ENCODE measurements around the gene TXNIP. TPM values are rescaled to one million over a fixed set of nuclear protein-coding genes. Genes with fewer than 3 reads are reported as not detected.

Gene TXNIP
- total and polyA plus RNA-seq, 12 donors: 202 to 2,069 (median 743) TPM

DNA sequence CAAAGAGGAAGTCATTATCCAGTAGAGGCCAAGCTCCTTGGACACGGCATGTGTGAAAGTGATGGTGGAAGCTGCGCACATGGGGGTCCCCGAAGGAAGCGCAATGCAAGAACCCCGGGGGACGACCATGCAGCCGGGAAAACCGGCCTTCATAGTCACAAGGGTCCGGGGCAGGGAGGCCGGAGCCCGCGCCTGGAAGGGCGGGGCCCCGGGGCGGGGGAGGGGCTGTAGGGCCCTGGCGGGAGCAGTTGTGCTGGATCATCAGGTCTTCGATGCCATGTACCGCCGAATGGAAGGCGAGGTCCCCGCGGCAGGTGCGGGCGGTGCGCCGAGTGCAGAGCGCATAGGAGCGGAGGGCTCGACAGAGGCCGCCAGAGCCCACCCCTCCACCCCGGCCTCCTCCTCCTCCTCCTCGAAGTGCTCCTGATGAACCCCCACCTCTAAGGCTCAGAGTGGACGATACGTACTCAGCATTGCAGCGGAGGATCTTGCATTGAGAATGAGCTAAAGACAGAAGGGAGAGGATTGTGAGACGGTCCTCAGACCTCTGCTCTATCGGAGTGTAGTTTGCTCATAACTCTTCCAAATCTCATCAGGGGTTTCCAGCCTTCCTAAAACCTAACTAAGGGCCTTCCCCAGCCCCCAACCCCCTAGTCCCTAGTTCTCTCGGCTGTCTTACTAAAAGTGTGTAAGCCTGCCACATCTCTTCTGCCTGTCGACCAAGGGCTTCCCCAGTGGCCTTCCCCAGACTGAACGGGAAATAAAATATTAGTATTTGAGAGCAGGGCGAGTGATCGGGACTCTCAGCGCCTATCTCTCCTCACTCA lies 23.1 kb upstream of the TXNIP start:
- Histone ChIP-seq H3K27ac (no peak overlapping the region), H3K27me3 (peaks cover 15% of the 10 kb centered on the region), H3K4me1 (replicated peaks in 1 of 2) (no peaks in the 10 kb centered on the region), H3K9me3 (replicated peaks in 1 of 3) (no peaks in the 10 kb centered on the region), H3K4me3 (peak overlapping the region in 1 of 4 donors; percentile 11), H3K36me3 (replicated peaks in 1 of 2) (no peaks in the 10 kb centered on the region)
- TF ChIP-seq, protein P1, sequence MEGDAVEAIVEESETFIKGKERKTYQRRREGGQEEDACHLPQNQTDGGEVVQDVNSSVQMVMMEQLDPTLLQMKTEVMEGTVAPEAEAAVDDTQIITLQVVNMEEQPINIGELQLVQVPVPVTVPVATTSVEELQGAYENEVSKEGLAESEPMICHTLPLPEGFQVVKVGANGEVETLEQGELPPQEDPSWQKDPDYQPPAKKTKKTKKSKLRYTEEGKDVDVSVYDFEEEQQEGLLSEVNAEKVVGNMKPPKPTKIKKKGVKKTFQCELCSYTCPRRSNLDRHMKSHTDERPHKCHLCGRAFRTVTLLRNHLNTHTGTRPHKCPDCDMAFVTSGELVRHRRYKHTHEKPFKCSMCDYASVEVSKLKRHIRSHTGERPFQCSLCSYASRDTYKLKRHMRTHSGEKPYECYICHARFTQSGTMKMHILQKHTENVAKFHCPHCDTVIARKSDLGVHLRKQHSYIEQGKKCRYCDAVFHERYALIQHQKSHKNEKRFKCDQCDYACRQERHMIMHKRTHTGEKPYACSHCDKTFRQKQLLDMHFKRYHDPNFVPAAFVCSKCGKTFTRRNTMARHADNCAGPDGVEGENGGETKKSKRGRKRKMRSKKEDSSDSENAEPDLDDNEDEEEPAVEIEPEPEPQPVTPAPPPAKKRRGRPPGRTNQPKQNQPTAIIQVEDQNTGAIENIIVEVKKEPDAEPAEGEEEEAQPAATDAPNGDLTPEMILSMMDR (IDR thresholded peaks at IDR 0.05): no peak
- no peak for TF ChIP-seq POLR2A (IDR thresholded peaks at IDR 0.05)
- intact Hi-C loops (cut with DNase I): no loop called here
- WGBS, 4 donors: 27 to 34% (median 29%) methylated on average over 37 to 43 of the region's 43 CpGs
- no peak for DNase-seq

DNA sequence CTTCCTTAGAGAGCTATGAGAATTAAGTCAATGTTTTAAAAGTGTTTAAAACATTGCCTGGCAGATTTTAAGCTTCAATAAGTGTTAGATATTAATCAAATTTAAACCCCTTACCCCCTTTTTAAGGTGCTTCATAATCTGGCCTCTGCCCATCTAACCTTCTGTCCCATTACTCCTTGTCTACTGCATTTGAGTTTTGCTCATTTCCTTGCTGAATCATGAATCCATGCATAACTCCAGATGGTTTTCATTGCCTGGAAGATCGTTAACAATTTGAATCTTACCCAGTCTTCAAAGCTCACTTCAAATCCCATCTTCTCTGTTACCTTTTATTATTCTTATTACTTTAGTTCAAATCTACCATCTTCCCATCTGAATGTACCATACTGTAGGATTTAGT lies 20.5 kb upstream of the TXNIP start:
- TF ChIP-seq, protein P1 (IDR thresholded peaks at IDR 0.05): no peak
- TF ChIP-seq POLR2A (IDR thresholded peaks at IDR 0.05): no peak
- H3K9me3 ChIP-seq (replicated peaks in 1 of 3): no peaks in the 10 kb centered on the region
- H3K4me3 ChIP-seq: no peak overlapping the region
- H3K27me3 ChIP-seq: peaks cover 15% of the 10 kb centered on the region
- peaks cover 0 to 5% of the 10 kb centered on the region in 2 donors for H3K4me1 ChIP-seq (replicated peaks in 1 of 2)
- 70 to 77% (median 76%) methylated on average over 1 of the region's 1 CpG for WGBS, 4 donors
- H3K27ac ChIP-seq: no peak overlapping the region
- intact Hi-C loops (cut with DNase I): no loop called here
- no peaks in the 10 kb centered on the region for H3K36me3 ChIP-seq (replicated peaks in 1 of 2)
- DNase-seq: no peak

DNA sequence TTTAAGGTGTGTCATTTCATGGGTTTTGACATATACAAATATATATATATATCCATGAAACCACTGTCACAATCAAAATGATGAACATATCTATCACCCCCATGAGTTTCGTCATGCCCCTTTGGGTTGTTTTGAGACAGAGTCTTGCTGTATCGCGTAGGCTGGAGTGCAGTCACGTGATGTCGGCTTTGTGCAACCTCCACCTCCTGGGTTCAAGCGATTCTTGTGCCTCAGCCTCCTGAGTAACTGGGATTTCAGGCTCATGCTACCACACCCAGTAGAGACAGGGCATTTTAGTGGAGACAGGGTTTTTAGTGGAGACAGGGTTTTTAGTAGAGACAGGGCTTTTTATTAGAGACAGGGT lies 17.2 kb upstream of the TXNIP start:
- no peaks in the 10 kb centered on the region for H3K27me3 ChIP-seq
- no peak overlapping the region for H3K4me3 ChIP-seq
- no peak for DNase-seq
- H3K36me3 ChIP-seq (replicated peaks in 1 of 2): no peaks in the 10 kb centered on the region
- no peak overlapping the region for H3K27ac ChIP-seq
- WGBS, 4 donors: 58 to 69% (median 65%) methylated on average over 6 of the region's 6 CpGs
- H3K4me1 ChIP-seq (replicated peaks in 1 of 2): peaks cover 0 to 12% of the 10 kb centered on the region in 2 donors
- H3K9me3 ChIP-seq (replicated peaks in 1 of 3): no peaks in the 10 kb centered on the region
- TF ChIP-seq POLR2A (IDR thresholded peaks at IDR 0.05): no peak
- TF ChIP-seq, protein P1 (IDR thresholded peaks at IDR 0.05): no peak
- intact Hi-C loops (cut with DNase I): loop anchor here (5.0 kb wide), 4 partner anchors 36 to 166 kb away; partner anchors contain the start of gene NUDT17 (in 2 of the 2)

DNA sequence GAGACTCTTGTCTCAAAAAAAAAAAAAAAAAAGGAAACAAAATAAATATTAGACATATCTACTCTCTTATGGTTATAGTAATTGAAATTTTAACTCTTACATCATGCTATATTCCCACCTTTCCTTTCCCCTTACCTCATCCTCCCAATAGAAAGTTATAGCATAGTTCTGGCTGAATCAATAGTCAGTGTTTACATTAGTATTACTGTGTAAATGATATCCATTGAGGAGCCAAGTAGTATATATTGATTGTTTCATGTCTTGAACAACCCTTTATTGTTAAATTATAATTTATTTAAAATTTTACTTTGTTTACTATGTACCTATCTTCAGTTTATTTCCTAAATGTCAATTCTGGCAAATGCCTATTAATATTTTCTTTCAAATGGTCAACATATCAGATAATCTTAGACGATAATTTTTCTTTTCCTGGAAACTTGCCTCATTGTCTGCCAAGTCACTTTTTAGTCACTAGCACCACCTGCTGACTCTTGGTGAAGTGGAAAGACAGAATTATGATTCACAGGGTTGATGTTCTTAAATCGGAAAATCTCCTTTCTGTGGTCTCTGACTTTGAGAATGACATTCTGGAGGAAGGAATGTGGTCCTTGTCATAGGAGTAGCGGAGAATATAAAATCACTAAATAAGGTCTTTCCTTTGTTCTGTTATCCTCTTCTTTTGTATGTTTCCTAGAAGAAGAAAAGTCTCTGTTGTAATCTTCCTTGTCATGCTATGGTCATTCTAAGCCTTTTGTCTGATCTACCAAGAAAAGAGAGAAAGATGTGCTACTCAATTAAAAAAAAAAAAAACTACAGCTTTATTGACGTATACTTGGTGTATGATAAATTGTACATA lies 16.6 kb upstream of the TXNIP start:
- Histone ChIP-seq H3K27me3 (no peaks in the 10 kb centered on the region), H3K9me3 (replicated peaks in 1 of 3) (no peaks in the 10 kb centered on the region), H3K4me1 (replicated peaks in 1 of 2) (peaks cover 0 to 12% of the 10 kb centered on the region in 2 donors), H3K36me3 (replicated peaks in 1 of 2) (no peaks in the 10 kb centered on the region), H3K4me3 (no peak overlapping the region), H3K27ac (no peak overlapping the region)
- DNase-seq: peak in 6 of 7 donors; percentile 59 to 77 (median 68)
- intact Hi-C loops (cut with DNase I): loop anchor here (5.0 kb wide), 4 partner anchors 36 to 166 kb away; partner anchors contain the start of gene NUDT17 (in 2 of the 2)
- TF ChIP-seq, protein P1 (IDR thresholded peaks at IDR 0.05): peak; percentile 34 to 87 (median 74)
- no peak for TF ChIP-seq POLR2A (IDR thresholded peaks at IDR 0.05)
- 4 to 13% (median 6%) methylated on average over 4 of the region's 4 CpGs for WGBS, 4 donors
